ENCODE measurements around the gene WTAP. TPM values are rescaled to one million over a fixed set of nuclear protein-coding genes. Genes with fewer than 3 reads are reported as not detected.
A peak's percentile ranks its signal among the peaks of the same experiment; 100 is the strongest.
"Not testable (repeated sequence)": the region's sequence is repeated elsewhere in the genome, so short reads cannot be mapped to it uniquely, and the experiment has no call there.

The WTAP gene
- total and polyA plus RNA-seq, 10 donors = 71.6 to 149 (median 109) TPM

DNA sequence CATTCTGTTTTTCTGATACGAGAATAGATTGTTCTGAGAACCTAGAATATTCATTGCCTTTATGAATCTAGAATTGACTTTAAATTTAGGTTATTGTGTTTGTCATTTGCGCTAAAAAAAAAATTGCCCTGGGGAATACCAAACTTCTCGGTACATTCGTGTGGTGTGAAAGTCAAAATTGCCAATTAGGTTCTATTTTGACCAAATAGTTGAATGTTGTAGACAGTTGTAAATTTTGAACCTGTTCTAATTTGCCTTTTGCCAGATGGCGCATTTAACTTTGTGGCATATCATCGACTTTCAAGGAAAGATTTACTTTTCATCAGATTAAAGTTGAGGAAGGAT lies 3.0 kb downstream of the WTAP start:
- intact Hi-C loops (cut with DNase I; ENCODE audit: low total_unique reads) = loop anchor here (10.0 kb wide), 1 partner anchor 54 kb away; the partner anchor contains the start of gene TCP1
- Histone ChIP-seq H3K27ac (peak overlapping the region in 3 of 8 donors; percentile 2 to 100 (median 100)), H3K27me3 (replicated peaks in 1 of 7) (no peaks in the 10 kb centered on the region), H3K36me3 (peaks cover 0 to 18% (median 0%) of the 10 kb centered on the region in 6 donors), H3K4me1 (peaks cover 38 to 85% (median 80%) of the 10 kb centered on the region in 6 donors), H3K9me3 (no peaks in the 10 kb centered on the region), H3K4me3 (peak overlapping the region in 2 of 8 donors; percentile 70 to 94)
- DNase-seq = no peak
- WGBS, 5 donors = 68 to 75% (median 73%) methylated on average over 6 of the region's 6 CpGs
- TF ChIP-seq, protein P1, sequence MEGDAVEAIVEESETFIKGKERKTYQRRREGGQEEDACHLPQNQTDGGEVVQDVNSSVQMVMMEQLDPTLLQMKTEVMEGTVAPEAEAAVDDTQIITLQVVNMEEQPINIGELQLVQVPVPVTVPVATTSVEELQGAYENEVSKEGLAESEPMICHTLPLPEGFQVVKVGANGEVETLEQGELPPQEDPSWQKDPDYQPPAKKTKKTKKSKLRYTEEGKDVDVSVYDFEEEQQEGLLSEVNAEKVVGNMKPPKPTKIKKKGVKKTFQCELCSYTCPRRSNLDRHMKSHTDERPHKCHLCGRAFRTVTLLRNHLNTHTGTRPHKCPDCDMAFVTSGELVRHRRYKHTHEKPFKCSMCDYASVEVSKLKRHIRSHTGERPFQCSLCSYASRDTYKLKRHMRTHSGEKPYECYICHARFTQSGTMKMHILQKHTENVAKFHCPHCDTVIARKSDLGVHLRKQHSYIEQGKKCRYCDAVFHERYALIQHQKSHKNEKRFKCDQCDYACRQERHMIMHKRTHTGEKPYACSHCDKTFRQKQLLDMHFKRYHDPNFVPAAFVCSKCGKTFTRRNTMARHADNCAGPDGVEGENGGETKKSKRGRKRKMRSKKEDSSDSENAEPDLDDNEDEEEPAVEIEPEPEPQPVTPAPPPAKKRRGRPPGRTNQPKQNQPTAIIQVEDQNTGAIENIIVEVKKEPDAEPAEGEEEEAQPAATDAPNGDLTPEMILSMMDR (IDR thresholded peaks at IDR 0.05 in 8 of 11, conservative IDR thresholded peaks at IDR 0.05 in 3 of 11) = no peak
- TF ChIP-seq POLR2A (IDR thresholded peaks at IDR 0.05) (no peak), POLR2AphosphoS5 (IDR thresholded peaks at IDR 0.05) (no peak)

DNA sequence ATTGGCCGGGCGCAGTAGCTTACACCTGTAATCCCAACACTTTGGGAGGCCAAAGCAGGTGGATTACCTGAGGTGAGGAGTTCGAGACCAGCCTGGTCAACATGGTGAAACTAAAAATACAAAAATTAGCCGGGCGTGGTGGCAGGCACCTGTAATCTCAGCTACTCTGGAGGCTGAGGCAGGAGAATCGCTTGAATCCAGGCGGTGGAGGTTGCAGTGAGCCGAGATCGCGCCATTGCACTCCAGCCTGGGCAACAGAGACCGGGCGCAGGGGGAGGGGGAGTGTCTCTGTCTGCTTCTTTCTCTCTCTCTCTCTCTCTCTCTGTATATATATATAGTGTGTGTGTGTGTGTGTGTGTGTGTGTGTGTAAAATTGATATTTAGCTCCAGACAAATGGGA lies 5.2 kb downstream of the WTAP start:
- intact Hi-C loops (cut with DNase I; ENCODE audit: low total_unique reads) = loop anchor here (10.0 kb wide), 1 partner anchor 52 kb away; the partner anchor contains the start of gene TCP1
- not testable (repeated sequence) for H3K27me3 ChIP-seq (replicated peaks in 1 of 7); H3K9me3 ChIP-seq; H3K27ac ChIP-seq; H3K4me3 ChIP-seq; DNase-seq
- peaks cover 30 to 95% (median 92%) of the 10 kb centered on the region in 6 donors for H3K4me1 ChIP-seq
- H3K36me3 ChIP-seq = peaks cover 0 to 29% (median 1%) of the 10 kb centered on the region in 6 donors
- 87 to 96% (median 91%) methylated on average over 12 of the region's 12 CpGs for WGBS, 5 donors
- peak in 1 of 3 donors; percentile 16 for TF ChIP-seq POLR2AphosphoS5 (IDR thresholded peaks at IDR 0.05)

DNA sequence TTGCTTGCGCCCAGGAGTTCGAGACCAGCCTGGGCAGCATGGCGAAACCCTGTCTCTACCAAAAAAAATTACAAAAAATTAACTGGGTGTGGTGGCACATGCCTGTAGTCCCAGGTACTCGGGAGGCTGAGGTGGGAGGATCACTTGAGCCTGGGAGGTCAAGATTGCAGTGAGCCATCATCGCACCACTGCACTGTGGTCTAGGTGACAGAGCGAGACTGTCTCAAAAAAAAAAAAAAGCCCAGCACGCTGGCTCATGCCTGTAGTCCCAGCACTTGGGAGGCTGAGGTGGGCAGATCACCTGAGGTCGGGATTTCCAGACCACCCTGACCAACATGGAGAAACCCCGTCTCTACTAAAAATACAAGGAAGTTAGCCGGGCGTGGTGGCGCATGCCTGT lies 6.1 kb downstream of the WTAP start:
- H3K27ac ChIP-seq; H3K27me3 ChIP-seq (replicated peaks in 1 of 7); DNase-seq; H3K4me3 ChIP-seq; H3K9me3 ChIP-seq: not testable (repeated sequence)
- intact Hi-C loops (cut with DNase I; ENCODE audit: low total_unique reads) = loop anchor here (10.0 kb wide), 1 partner anchor 51 kb away; the partner anchor contains the start of gene TCP1
- WGBS, 5 donors = 90 to 92% (median 91%) methylated on average over 12 of the region's 12 CpGs
- Histone ChIP-seq H3K4me1 (peaks cover 30 to 100% (median 99%) of the 10 kb centered on the region in 6 donors), H3K36me3 (peaks cover 0 to 37% (median 2%) of the 10 kb centered on the region in 6 donors)

DNA sequence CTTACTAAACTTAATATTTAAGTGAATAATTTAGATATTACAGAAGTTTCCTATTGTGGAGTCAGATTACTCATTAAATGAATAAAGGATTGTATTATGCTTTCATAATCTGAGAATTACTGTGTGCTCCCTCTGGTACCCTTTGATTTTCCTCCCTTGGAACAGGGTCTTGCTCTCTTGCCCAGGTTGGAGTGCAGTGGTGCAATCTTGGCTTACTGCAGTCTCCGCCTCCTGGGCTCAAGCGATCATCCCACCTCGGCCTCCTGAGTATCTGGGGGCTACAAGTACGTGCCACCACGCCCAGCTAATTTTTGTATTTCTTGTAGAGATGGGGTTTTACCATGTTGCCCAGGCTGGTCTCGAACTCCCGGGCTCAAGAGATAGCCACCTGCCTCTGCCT lies 9.6 kb downstream of the WTAP start:
- peak overlapping the region in 1 of 8 donors; percentile 64 for H3K27ac ChIP-seq
- intact Hi-C loops (cut with DNase I; ENCODE audit: low total_unique reads) = loop anchor here (10.0 kb wide), 1 partner anchor 48 kb away; the partner anchor contains the start of gene TCP1
- DNase-seq = no peak
- H3K4me3 ChIP-seq = no peak overlapping the region
- WGBS, 5 donors = 82 to 94% (median 92%) methylated on average over 7 of the region's 7 CpGs
- no peaks in the 10 kb centered on the region for H3K27me3 ChIP-seq (replicated peaks in 1 of 7)
- H3K4me1 ChIP-seq = peaks cover 11 to 98% (median 81%) of the 10 kb centered on the region in 6 donors
- H3K36me3 ChIP-seq = peaks cover 0 to 62% (median 20%) of the 10 kb centered on the region in 6 donors
- no peaks in the 10 kb centered on the region for H3K9me3 ChIP-seq
- no peak for TF ChIP-seq POLR2A (IDR thresholded peaks at IDR 0.05)
- TF ChIP-seq, protein P1 (IDR thresholded peaks at IDR 0.05 in 8 of 11, conservative IDR thresholded peaks at IDR 0.05 in 3 of 11) = no peak
- no peak for TF ChIP-seq POLR2AphosphoS5 (IDR thresholded peaks at IDR 0.05)

DNA sequence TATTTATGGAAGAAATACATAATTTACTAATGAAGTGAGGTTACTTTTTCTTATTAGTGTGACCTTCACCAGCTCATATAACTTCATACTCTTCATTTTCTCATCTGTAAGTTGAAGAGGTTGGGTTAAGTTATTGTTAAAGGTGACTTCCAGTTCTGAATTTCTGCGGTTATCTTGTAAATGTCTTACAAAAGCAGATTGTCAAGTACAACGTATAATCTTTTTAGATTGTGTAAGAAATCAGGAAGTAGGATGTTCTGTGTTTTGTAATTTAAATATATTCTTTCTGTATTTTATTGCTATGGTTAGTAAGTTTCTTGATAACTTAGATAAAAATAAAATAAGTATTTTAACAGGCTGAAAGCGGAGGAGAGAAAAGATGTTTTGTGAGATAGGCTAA lies 12.0 kb downstream of the WTAP start:
- H3K4me3 ChIP-seq = no peak overlapping the region
- TF ChIP-seq, protein P1 (IDR thresholded peaks at IDR 0.05 in 8 of 11, conservative IDR thresholded peaks at IDR 0.05 in 3 of 11) = no peak
- TF ChIP-seq POLR2AphosphoS5 (IDR thresholded peaks at IDR 0.05) = no peak
- TF ChIP-seq POLR2A (IDR thresholded peaks at IDR 0.05) = no peak
- H3K27ac ChIP-seq = peak overlapping the region in 5 of 8 donors; percentile 39 to 64 (median 52)
- H3K9me3 ChIP-seq = no peaks in the 10 kb centered on the region
- peaks cover 0 to 79% (median 43%) of the 10 kb centered on the region in 6 donors for H3K36me3 ChIP-seq
- 43 to 65% (median 56%) methylated on average over 3 of the region's 3 CpGs for WGBS, 5 donors
- no peaks in the 10 kb centered on the region for H3K27me3 ChIP-seq (replicated peaks in 1 of 7)
- intact Hi-C loops (cut with DNase I; ENCODE audit: low total_unique reads) = loop anchor here (10.0 kb wide), 1 partner anchor 45 kb away; the partner anchor contains the start of gene TCP1
- no peak for DNase-seq
- H3K4me1 ChIP-seq = peaks cover 4 to 78% (median 58%) of the 10 kb centered on the region in 6 donors

Measured in spleen (tissue), 11 donors.